Glomerular visceral epithelial cell (primary cell): ENCODE results near the gene BMP15.
A peak's percentile ranks its signal among the peaks of the same experiment; 100 is the strongest.

Experiments
- DNase-seq: peaks from one replicate; pipeline ENCODE4 v3.0.0-alpha.2; 2016; ENCODE audit errors: extremely low spot score

BMP15 gene

DNA sequence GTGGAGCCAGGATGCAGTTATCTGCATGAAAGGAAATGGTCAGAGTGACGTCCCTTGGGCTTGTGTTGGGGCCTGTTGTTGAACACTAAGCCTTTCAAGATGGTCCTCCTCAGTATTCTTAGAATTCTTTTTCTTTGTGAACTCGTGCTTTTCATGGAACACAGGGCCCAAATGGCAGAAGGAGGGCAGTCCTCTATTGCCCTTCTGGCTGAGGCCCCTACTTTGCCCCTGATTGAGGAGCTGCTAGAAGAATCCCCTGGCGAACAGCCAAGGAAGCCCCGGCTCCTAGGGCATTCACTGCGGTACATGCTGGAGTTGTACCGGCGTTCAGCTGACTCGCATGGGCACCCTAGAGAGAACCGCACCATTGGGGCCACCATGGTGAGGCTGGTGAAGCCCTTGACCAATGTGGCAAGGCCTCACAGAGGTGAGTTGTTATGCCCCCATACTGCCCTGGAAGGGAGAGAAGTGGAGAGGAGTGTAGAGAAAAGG is at the start of gene BMP15:
BMP15 (plus strand) TSS at position 51 of the 492 bp plus-strand sequence; CDS start at position 100, 49 bp downstream.
- DNase-seq: no peak

DNA sequence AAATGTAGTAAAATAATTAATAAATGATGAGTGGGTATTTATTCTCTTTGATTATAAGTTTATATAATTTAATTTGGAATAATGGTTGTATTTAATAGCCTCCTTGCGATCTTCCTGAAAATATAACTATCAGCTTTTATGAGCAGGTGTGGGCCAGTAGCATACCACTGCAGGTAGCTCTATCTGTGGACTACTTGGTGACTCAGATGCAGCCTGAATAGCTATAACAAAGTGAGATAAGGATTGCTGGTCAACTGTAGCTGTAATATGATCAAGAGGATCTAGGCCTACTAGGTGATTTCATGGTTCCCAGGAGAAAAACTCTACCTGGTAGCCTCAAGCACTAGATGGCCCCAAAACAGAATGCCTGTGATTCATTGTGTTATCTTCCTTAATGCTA is 47.1 kb upstream of the BMP15 start:
- no peak for DNase-seq

DNA sequence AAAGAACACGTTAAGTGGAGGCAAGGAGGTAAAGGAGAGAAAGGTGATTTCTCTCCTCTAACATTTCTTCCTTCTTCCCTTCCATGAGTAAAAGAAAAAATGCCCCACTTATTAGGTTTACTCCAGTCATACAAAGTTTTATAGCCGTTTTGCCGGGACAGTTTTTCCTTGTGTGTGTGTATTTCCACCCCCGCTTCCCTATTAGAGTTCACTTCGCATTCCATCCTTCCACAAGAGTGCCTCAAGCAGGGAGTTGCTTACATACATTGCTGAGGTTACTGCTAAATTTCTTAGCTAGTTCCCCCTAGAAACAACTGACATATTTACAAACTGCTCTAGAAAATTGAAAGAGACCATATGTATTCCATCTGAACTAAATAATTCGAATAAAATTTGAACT is 45.2 kb upstream of the BMP15 start:
- DNase-seq: no peak

DNA sequence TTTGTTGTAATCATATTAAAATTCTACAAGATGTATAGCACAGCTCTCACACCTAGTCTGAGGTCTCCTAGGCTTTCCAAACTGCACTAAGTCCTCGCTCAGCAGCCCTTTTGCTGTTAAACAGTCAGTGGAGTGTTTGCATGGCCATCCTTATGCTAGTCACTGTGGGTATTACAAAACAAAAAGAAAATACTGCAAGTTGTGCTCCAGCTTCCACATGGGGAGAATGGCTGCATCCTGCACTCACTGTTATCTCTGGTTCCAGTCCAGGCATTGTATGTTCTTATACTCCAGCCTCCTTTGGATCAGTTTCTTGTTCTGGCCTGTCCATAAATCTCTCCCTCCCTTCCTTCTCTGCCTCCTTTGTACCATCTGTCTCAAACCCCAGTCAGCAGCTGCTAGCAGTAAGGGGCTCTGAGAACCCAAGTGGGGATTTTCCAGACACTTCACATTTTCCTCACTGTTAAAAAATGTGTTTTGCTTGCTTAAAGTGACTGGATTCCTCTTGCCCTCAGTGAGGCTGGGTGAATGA is 38.5 kb upstream of the BMP15 start:
- DNase-seq: no peak

DNA sequence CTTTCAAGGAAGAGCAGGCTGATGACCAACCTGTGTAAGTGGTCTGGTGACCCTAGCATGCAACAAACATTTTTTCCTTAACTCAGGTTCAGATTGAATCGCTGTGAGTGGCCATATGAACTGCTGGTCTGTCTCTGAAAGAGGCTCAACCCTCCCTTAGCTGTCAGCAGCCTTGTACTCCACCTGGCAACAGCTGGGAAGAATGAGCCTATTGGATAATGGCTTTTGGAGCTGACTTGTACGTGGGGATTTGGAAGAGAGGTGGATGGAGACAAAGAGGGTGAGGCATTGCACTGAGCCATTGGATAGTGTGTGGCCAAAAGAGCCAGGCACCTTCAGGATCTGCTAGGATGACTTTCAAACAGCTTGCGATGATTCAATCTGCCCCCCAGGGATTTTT is 35.7 kb upstream of the BMP15 start:
- DNase-seq: no peak

DNA sequence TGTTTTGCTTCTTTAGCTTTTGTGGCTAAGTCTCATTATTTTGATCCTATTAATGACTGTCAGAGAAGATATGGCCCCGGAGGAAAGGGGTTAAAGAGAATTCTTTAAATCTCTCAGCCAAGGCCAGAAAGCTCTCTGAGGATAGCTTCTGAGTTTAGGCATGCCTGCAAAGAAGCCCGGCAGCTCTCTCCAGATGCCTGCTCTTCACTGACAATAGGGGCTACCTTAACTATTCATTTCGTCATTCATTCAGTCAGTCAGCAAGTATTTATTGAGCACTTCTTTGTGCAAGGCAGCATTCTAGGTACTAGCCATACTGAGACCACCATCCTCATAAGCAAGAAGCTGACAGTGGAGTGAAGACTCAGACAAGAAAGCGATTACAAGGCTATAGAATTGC is 34.0 kb upstream of the BMP15 start:
- DNase-seq: no peak

DNA sequence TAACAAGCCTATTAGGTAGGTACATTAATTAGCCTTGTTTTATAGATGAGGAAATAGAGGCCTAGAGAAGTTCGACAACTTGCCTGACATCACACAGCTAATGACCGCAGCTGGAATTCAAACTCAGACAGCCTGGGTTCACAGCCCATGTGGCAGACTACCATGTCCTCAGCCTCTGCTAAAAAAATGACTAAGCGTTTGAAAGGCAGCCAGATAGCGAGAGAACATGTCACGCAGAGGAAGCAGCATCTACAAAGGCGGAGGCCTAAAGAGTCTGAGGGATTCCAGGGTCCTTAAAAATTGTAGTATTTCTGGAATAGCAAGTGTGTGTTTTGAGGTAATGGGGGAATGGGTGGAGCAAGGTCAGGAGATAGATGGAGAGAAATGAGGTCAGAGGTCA is 33.2 kb upstream of the BMP15 start:
- no peak for DNase-seq

DNA sequence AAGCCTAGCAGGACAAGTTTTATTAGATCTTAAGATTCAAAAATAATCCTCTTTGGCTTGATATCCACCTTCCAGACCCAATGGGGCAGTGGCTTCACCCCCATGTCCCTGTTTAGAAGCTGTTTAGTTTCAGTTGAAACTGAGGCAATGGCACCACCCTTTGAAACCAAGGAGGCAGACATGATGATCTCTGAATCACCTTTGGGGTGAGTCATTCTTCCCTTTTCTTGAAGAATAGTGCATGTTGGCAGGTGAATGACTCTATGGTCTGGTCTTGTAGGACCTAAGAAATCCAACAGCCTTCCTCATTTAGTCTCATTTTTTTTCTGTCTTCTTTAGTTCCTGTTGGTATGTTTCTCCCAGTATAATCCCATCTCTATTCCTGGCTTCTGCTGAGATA is 29.5 kb upstream of the BMP15 start:
- no peak for DNase-seq

DNA sequence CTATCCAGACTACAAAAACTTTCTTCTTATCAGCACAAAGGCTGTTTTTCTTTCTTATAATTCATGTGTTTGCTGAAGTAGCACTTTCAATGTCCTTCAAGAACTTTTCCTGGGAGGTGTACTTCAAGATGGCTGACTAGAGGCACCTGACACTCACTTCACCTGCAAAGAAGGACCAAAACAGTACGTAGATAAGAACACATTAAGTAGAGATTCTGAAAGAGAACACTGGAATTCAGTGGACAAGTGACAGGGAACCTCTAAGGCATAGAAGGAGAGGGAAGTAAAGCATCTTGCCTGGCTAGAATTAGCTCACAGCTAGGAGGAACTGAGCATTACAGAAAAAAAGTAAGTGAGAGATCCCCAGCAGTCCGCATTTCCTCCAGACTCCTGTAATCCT is 21.7 kb upstream of the BMP15 start:
- DNase-seq: no peak

DNA sequence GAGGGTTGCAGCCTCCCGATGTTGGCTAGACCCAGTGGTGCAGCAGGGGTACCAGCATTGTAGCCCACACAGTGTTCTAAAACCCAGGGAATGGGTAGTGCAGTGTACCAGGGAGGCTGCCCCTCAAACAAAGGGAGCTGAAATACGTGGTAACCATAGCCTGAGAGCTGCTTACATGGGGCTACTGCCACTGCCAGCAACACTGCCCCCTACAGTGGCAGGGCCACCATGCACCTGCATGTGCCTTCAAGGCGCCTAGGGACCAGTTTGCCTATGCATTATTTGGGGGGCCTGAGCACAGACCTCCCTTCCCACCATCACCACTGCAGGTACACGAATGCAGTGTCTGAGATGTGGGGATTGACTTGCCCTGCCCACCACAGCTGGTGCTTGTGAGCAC is 21.0 kb upstream of the BMP15 start:
- no peak for DNase-seq

DNA sequence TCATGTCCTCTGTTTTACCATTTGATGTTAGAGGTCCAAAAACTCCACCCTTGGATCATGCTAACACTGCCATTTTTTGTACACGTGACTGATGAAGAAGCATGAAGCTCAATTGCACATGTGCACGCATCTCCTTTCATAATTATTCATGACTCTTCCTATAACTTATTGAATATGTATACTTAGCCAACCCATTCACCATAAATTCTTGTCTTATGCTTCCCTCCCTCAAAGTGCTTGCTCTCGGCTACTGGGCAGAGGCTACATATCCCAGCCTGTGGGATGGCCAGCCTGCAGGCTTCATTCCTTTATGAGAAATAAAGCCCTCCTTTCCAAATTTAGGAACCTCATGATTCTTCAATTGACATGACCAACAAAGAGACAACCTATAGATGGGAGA is 17.5 kb upstream of the BMP15 start:
- DNase-seq: no peak

DNA sequence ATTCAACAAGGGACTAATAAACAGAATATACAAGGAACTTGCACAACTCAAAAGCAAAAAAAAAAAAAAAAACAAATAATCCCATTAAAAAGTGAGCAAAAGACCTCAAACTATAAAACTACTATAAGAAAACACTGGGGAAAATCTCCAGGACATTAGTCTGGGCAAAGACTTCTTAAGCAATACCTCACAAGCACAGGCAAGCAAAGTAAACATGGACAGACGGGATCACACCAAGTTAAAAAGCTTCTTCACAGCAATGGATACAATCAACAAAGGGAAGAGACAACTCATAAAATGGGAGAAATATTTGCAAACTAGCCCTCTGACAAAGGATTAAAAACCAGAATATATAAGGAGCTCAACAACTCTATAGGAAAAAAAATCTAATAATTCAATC is 17.1 kb upstream of the BMP15 start:
- no peak for DNase-seq

DNA sequence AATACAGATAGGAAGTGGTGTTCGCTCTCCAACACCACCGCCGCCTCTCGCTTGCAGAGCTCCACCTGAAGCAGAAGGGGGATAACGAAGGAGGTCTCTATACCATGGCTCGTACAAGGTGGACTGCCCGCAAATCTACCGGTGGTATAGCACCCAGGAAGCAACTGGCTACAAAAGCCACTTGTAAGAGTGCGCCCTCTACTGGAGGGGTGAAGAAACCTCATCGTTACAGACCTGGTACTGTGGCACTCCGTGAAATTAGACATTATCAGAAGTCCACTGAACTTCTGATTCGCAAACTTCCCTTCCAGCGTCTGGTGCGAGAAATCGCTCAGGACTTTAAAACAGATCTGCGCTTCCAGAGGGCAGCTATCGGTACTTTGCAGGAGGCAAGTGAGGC is 5.2 kb upstream of the BMP15 start:
- peak; percentile 4 for DNase-seq

DNA sequence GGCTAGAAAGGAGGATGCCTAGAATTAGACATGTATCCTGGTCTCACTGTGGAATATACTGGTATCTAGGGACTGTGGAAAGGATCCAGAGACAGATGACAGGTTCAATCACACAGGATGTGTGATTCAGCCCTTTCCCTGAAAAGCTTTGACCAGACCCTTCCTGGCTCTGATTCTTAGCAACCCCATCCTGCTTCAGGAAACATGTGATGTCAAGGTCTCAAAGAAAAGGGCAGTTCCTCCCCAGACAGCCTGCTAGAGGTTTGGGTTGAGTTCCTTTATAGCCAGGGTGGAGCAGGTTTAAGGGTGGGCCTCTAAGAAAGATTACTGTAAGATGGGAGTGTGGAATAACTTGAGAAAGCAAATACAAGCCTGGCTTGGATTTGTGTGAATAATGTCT is 3.0 kb downstream of the BMP15 start:
- no peak for DNase-seq

DNA sequence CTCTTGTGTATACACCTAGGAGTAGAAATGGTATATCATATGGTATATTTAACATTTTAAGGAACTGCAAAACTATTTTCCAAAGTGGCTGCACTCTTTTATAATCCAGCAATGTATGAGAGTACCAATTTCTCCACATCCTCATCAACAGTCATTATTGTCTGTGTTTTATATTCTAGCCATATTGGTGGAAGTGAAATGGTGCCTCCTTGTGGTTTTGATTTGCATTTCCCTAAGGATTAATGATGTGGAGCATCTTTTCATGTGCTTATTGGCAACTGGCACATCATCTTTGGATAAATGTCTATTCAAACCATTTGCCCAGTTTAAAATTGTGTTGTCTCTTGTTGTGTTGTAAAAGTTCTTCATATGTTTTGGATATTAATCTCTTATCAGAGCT is 9.6 kb downstream of the BMP15 start:
- no peak for DNase-seq

DNA sequence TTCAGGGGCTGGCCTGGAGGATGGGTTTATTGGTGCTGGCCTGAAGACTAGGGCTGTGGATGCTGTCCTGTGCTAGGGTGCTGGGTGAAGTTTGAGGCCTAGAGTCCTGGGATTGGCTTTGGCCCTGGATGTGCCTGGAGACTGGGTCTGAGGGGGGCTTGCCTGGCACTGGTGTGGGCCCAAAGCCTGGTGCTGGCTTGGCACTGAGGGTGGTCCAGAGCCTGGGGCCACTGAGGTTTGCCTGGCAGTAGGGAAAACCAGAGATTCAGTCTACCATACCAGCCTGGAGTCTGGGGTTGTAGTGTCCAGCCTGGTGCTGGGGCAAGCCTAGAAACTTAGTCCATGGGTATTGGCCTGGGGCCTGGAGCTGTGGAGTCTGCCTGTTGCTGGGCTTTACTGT is 16.6 kb downstream of the BMP15 start:
- no peak for DNase-seq

DNA sequence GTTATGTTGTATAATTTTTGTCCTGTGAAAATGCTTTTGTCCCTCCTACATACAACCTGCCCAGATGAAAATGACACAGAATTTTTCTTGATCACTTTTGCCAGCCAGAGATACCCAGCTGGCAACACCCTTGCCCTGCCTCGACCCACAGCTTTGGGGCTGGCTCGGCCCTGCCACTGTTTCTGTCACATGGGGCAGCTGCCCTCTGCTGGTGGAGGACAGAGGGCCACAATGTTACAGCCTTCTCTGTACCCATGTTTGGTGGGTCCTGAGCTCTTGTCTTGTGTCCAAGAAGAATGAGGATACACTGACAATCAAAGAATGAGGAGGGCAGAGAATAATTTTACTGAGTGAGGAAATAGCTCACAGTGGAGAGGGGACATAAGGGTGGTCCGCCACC is 31.1 kb downstream of the BMP15 start:
- peak; percentile 0 for DNase-seq

DNA sequence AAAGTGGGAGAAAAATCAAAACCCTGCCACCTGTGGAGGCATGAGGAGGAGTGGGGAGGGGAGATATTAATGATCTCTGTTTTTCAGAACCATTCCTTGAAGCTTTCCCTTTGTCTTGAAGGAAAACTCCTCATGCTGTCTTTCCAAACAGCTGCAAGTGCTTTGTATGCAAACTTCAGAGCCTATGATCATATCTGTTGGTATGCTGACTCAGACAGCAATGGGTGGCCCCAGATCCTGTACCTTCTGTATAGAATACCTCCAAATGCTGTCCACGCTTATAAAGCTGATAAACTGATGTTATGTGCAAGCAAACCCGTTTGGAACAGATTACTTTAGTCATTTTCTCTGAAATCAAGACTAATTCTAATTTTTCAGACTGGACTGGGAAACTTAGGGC is 31.9 kb downstream of the BMP15 start:
- DNase-seq: no peak

DNA sequence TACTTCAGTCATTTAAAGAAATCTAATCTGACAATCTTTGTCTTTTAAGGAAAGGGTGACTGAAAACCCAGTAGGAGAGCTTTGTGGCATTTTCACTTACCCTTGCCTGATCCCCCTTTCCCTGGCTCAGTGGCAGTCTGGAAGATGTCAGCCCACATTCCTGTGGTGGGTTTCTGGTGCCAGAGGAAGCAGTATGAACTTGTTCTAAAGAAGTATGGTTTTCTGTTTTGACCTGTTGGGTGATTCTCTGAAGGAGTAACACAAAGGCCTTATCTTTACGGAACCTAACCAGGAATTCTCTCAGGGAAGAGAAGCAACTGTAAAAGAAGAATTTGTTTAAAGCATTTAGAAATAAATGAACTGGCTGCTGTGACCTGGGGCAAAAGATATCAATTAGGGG is 41.9 kb downstream of the BMP15 start:
- DNase-seq: no peak

DNA sequence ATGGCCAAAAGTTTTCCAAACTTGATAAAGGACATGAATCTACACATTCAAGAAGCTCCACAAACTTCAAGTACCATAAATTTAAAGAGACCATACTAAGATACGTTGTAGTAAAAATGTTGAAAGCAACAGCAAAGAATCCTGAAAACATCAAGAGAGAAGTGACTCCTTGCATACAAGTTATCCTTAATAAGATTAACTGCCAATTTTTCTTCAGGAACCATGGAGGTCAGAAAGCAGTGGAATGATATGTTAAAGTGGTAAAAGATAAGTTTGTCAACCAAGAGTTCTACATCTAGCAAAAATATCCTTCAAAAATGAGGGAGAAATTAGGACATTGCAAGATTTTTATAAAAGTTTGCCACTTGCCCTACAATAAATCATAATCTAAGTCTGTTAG is 43.3 kb downstream of the BMP15 start:
- DNase-seq: no peak

DNA sequence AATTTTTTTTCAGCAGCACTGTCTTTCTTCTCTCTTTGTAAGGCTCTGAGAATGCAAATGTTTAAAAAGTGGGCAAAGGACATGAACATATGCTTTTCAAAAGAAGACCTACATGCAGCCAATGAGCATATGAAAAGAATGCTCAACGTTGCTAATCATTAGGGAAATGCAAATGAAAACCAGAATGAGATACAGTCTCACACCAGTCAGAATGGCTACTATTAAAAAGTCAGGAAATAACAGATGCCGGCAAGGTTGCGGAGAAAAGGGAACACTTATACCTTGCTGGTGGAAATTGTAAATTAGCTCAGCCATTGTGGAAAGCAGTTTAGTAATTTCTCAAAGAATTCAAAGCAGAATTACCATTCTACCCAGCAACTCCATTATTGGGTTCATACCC is 51.6 kb downstream of the BMP15 start:
- DNase-seq: no peak

DNA sequence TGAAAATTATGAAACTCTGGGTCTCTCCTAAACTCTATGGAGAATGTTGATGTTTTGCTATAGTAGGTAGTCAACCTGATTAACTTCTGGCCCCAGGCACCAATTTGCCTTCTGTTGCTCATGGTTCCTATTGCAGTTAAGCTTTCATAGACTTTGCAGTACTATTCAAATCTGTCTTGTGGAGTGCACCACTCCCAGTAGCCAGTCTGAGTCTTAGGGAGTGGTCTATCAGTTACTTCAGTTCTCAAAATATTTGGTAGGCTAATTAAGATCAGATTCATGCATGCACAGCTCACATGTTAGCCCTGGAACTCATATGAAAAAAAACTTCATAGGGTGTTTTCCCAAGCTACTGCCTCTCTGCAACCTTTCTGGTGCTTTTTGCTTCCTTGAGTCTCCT is 53.3 kb downstream of the BMP15 start:
- no peak for DNase-seq
